GM21528 (cell line): ENCODE data around the gene RASAL2.
"Not testable (repeated sequence)": the region's sequence is repeated elsewhere in the genome, so short reads cannot be mapped to it uniquely, and the experiment has no call there.

Experiments used
- ATAC-seq: cut with Tn5 transposase; IDR thresholded peaks from one replicate; pipeline ENCODE4 v1.9.1; 2021; ENCODE audit warnings: mild to moderate bottlenecking, moderate library complexity; ENCODE audit not compliant: unreplicated experiment, low FRiP score

The RASAL2 gene

DNA sequence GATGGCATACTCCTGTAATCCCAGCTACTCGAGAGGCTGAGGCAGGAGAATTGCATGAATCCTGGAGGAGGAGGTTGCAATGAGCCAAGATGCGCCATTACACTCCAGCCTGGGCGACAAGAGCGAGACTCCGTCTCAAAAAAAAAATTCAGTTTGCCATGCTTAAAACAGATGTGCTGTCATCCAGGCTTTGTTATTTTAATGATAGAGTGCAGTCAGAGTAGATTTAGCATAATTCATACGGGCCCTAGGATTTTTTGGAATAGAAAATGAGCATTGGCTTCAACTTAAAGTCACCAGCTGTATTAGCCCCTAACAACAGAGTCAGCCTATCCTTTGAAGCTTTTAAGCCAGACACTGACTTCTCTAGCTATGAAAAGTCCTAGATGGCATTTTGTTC lies 124.6 kb downstream of the RASAL2 start:
- no peak for ATAC-seq

GRCh38 chr1:178220094-178220493 lies 126.2 kb downstream of the RASAL2 start:
- no peak for ATAC-seq

DNA sequence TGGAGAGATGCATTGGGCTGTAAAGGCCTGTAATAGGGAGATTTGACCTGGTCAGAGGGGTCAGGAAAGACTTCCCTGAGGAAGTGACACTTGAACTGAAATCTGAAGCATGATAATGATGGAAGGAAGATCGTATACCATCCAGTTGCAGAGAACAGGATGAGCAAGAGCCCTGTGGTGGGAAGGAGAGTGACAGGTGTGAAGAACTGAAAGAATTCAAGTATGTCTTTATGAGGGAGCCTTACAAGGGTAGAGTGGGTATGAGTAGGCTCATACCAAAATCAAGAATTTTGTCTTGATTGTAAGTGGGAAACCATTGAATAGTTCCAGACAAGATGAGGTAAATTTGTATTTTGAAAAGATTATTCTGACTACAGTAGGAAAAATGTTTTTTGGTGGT lies 129.4 kb downstream of the RASAL2 start:
- no peak for ATAC-seq

- ATAC-seq: no peak
Measured at GRCh38 chr1:178224358-178224757, 130.5 kb downstream of the RASAL2 start.

- ATAC-seq: no peak
Measured at GRCh38 chr1:178230881-178231409, 137.0 kb downstream of the RASAL2 start.

GRCh38 chr1:178232108-178232507 lies 138.2 kb downstream of the RASAL2 start:
- no peak for ATAC-seq

DNA sequence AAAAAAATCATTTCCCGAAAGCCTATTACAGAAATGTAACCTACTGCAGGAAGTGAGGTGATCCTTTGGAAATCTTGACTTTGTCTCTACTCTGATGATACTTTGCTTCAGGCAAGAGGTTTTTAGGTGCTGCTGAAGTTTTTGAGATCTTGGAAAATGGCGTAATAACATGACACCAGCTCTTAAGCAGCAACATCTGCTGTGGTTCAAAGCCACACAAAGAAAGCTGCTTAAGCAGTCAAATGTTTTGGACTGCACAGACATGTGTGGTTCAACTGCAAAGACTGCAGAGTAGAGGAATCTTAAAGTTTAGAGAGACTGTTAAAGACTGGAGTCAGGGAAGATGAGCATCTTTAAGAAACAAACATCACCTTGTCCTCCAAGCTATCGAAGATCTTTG lies 139.0 kb downstream of the RASAL2 start:
- no peak for ATAC-seq

DNA sequence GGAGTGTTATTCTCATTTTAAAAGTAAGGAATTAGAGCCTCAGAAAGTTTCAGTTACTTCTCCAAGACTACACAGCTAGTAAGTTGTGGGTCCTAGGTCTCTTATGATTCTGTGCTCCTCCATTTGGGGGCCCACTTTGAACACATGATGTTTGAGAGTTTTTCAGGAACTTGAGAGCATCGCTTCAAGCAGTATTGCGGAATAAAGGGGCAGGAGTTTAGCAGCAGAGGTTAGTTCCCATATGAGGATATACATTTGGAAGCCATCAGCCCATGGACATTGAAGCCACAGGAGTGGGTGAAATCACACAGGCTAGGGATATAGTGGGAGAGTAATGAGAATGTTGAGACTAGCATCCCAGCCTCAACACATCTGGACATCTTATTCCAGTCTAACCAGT lies 143.2 kb downstream of the RASAL2 start:
- ATAC-seq: no peak

DNA sequence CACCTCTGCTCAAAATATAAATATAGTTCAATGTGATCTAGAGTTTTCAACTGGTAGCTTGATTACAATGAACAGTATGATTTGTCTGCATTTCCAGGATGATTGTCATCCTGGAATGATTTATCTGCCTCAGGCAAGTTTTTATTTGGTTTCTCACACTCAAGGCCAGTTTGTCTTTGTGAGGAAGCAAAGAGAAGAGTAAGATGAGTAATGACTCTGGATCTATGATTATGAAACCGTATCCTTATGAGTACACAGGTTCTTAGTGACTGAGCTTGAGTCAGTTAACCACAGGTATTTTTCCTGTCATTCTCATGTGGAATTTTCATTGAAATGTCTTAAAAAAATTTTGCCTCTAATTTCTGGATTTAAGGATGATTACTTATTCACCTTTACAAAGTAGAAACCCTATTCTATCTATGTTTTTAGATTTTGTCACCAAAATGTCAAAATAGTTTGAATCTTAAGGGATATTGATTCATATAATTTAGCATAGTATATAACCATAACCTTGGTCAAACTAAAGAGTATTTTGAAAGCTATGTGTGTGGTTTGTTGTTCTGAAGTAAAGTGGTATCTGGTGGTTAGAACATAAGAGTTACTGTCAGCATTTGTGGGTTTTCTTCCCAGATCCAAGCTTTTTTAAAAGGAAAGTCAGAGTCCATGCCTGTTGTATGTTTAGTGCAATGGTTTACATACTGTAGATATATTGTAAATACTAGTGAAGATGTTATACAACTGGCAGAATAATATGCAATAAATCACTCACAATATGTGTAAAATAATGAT lies 145.0 kb downstream of the RASAL2 start:
- ATAC-seq: no peak

DNA sequence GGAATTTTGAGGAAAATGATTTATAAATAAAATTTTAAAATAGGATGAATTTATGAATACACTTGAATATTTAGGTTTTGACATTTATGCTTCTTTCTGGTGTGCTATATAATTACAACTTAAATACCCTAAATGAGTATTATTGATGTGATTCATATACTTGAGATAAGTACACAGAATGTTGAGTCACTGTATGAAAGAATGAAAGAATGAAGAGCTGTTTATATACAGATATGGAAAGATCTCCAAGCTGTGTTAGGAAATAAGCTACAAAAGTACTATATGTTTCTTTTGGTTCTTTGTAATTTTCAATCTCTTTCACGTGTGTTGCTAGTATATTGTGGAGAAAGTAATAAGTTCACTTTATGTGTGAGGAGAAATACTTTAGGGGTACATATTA lies 147.2 kb downstream of the RASAL2 start:
- no peak for ATAC-seq

DNA sequence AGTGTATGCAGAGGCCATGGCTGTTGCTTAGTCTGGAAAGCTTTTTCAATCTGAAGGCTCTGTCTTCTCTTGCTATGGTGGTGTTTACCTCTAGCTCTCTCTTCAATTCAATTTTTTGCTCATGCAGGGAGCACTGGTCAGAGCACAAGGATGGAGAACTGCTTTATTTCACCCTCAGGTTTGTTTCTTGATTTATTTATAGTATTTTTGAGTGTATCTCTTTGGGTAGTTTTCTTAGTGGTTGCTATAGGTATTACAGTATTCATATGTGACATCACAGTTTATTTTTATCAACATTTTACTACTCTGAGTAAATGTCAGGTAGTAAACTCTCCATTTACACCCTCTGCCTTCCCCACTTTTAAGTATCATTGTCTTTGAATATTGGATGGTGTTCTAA lies 147.9 kb downstream of the RASAL2 start:
- no peak for ATAC-seq

- no peak for ATAC-seq
Measured at GRCh38 chr1:178243119-178243518, 149.2 kb downstream of the RASAL2 start.

DNA sequence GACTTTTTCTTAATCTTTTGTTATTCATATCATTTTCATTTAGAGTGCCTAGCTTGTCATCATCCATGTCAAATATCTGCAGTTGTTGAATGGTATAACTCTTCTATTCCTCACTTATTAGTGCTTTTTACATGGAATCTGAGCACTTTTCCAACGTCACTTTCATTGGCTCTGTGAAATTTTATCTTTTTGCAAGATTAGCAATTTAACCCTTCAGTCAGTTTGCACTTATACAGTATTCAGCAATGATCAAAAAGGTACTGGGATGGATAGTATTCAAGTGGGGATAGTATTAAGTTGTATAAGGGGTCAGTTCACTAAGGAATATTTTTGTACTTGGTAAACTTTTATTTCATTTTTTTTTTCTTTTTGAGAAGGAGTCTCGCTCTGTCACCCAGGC lies 150.0 kb downstream of the RASAL2 start:
- ATAC-seq: no peak

GRCh38 chr1:178248284-178248683 lies 154.4 kb downstream of the RASAL2 start:
- ATAC-seq: not testable (repeated sequence)

- not testable (repeated sequence) for ATAC-seq
Measured at GRCh38 chr1:178253581-178253980, 159.7 kb downstream of the RASAL2 start.

DNA sequence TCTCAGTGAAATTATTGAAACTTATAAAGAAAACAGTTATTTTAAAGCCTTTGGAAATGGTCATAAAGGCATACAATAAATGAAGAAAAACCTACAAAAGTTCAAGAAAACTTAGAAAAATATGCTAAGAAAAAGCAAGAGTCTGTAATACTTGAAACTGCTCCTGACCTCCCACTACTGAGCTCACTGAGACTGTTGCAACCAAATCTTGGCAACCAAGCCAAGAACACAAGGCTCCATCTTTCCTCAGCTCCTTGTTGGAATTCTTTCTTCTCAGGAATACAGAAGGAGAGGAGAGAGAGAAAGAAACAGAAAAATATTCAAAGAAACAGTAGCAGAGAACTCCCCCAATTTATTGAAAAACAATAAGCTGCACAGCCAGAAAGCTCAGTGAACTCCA lies 160.5 kb downstream of the RASAL2 start:
- ATAC-seq: no peak

DNA sequence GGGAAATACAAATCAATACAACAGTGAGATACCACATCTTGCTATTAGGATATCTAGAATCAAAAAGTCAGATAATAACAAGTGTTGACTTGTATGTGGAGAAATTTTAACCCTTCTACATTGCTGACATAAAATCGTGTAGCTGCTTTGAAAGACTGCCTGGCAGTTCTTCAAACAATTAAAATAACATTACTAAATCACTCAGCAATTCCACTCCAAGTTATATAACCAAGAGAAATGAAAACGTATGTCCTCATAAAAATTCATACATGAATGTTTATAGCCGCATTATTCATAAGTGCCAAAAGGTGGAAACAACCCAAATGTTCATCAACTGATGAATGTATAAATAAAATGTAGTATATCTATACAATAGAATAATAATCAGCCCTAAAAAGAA lies 164.6 kb downstream of the RASAL2 start:
- ATAC-seq: no peak

DNA sequence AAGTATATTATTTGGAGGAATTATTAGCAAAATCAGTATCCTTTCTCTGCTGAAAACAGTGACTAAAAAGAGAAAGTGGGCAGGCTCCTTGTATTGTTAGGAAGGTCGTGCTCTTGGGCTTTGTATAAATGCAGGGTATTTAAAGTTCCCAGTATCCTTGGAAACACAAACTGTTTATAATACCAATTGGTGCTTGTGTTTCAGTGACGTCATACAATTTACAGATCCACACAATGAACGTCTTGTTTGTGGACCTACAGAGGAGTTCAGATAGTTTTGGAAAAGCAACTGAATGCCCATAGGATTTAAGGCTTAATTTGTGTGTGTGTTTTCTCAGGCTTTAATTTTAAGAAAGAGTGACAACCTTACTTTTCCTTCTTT lies 168.2 kb downstream of the RASAL2 start:
- no peak for ATAC-seq

DNA sequence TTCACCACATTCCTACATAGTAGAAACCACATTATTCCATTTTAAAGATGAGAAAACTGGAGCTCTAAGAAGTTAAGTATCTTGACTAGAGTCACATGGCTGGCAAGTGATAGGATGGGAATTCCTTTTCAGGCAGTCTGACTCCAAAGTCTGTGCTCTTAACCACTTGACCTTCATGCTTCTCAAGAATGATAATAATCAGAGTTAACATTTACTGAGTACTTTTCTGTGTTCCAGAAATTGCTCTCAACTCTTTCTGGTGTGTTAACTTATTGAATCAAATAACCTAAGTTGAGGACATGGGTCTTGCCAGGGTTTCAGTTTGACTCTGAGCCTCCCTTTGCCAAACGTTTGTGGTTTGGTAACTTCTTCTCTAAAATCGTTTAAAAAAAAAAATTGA lies 169.4 kb downstream of the RASAL2 start:
- ATAC-seq: no peak

- ATAC-seq: no peak
Measured at GRCh38 chr1:178266113-178266512, 172.2 kb downstream of the RASAL2 start.

DNA sequence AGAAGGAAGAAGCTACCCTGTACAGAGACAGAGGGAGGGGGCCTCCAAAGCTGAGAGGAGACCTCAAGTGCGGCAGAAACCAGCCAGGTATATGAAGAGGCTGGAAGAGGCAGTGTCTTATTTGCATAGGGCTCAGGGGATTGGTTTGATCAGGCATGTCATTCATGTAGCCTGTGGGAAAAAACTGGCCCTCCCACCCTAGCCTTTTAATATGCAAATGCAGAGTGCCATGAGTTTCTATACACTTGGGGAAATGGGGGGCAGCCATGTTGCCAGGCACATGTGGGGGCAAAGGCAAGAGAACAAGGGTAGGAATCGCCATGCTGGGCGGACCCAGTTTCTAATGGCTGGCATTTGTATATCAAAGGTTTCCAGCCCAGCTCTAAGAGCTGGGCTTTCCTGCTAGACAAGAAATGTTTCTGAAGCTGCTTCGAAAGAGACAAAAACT lies 172.7 kb downstream of the RASAL2 start:
- no peak for ATAC-seq

GRCh38 chr1:178267646-178268094 lies 173.8 kb downstream of the RASAL2 start:
- ATAC-seq: no peak
